AG09319 (cell line): ENCODE measurements around the gene MYL11.
A peak's percentile ranks its signal among the peaks of the same experiment; 100 is the strongest.

Experiments
- DNase-seq: peaks from one replicate; pipeline ENCODE4 v3.0.0-alpha.2; 2010; ENCODE audit warnings: low read depth; ENCODE audit errors: extremely low read depth
- TF ChIP-seq, protein P1 (sequence below): IDR thresholded peaks from 2 replicates; pipeline ENCODE4 v1.5.1; 2011; ENCODE audit warnings: low read depth, mild to moderate bottlenecking, inconsistent platforms, low read length, moderate library complexity

Gene MYL11

GRCh38 chr16:30407102-30407803 is 32.7 kb downstream of the MYL11 start, which contains the start of gene ZNF771:
TSS of gene ZNF771 (plus strand) at chr16:30407606. CDS start at chr16:30408054, 448 bp downstream.
- peak; percentile 64 for DNase-seq
- TF ChIP-seq, protein P1, sequence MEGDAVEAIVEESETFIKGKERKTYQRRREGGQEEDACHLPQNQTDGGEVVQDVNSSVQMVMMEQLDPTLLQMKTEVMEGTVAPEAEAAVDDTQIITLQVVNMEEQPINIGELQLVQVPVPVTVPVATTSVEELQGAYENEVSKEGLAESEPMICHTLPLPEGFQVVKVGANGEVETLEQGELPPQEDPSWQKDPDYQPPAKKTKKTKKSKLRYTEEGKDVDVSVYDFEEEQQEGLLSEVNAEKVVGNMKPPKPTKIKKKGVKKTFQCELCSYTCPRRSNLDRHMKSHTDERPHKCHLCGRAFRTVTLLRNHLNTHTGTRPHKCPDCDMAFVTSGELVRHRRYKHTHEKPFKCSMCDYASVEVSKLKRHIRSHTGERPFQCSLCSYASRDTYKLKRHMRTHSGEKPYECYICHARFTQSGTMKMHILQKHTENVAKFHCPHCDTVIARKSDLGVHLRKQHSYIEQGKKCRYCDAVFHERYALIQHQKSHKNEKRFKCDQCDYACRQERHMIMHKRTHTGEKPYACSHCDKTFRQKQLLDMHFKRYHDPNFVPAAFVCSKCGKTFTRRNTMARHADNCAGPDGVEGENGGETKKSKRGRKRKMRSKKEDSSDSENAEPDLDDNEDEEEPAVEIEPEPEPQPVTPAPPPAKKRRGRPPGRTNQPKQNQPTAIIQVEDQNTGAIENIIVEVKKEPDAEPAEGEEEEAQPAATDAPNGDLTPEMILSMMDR: no peak

GRCh38 chr16:30407804-30408534 is 33.4 kb downstream of the MYL11 start:
- TF ChIP-seq, protein P1: no peak

GRCh38 chr16:30409125-30410060 is 34.8 kb downstream of the MYL11 start:
- TF ChIP-seq, protein P1: peak; percentile 96
- peak; percentile 61 for DNase-seq

More at GRCh38 chr16:30407804-30408534, 33.4 kb downstream of the MYL11 start:
- DNase-seq: no peak

DNA sequence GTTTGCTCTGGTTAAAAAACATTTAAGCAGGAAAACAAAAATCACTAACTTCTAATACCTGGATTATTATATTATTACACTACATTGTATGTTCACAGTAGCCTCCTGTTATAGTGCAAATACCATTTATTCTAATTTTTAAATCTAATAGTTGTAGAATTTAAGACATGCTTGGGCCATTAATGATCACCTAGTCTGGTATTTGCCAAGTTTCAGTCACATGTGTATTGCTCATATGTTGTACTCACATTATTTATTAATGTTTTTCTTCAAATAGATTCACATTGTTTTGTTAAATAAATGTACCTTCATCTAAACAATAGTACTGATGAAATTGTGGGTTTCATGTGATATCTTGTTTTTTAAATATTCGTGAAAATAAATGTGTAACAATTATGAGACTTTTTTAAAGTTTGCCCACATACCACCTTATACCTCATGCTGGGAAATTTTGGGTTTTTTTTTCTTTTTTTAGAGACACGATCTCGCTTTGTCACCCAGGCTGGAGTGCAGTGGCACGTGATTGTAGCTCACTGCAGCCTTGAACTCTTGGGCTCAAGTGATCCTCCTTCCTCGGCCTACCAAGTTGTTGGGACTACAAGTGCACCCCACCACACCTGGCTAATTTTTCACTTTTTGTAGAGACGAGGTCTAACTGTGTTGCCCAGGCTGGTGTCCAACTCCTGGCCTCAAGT is 38.7 kb downstream of the MYL11 start:
- no peak for DNase-seq
- TF ChIP-seq, protein P1: no peak

- TF ChIP-seq, protein P1: no peak
- no peak for DNase-seq
Observed at GRCh38 chr16:30414159-30414558, 39.6 kb downstream of the MYL11 start.

DNA sequence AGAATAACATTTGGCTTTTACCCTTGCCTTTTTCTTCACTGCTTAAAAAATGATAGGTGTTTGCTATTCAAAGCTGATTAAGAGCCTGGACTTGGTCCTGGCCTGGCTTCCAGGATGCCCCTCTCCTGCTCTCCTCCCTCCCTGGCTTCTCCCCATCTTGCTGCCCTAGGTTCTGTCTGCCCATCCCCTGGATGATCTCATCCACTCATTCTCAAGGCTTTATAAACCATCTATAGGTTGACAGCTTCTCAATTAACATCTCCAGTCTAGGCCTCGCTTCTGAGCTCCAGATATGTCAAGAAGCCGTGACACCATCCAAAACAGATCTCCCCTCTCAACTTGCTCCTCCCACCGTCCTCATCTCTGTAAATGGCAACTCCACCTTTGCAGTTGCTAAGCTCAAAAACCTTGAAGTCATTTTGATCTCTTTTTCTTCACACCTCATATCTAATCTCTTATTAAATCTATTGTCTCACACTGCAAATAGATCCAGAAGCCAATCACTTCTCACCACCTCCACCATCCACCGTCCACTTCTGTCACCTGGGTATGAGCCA is 41.5 kb downstream of the MYL11 start:
- no peak for DNase-seq
- TF ChIP-seq, protein P1: no peak
